Measurements from ENCODE around the gene TIGD1. TPM values are rescaled to one million over a fixed set of nuclear protein-coding genes. Genes with fewer than 3 reads are reported as not detected.

Gene TIGD1
- total and polyA plus RNA-seq, 2 of the 13 experiments (the other 11 are each of a cell fraction or from before 2014, with no cell fraction given) = 3.5 to 9.5 TPM

GRCh38 chr2:232523682-232524597, 26.4 kb downstream of the TIGD1 start (continued):
- TF ChIP-seq ZNF761 (CRISPR knock-in tag; conservative IDR thresholded peaks at IDR 0.05) = 0 out of 2 replicates have a peak, but pooled peaks have one; percentile 51
- TF ChIP-seq ZBTB46 (CRISPR knock-in tag; IDR thresholded peaks at IDR 0.05; ENCODE audit: borderline replicate concordance) = no peak
- no peak for TF ChIP-seq ZNF841 (CRISPR knock-in tag; IDR thresholded peaks at IDR 0.05; ENCODE audit: borderline replicate concordance)
- TF ChIP-seq ZNF552 (CRISPR knock-in tag; IDR thresholded peaks at IDR 0.05; ENCODE audit: borderline replicate concordance) = no peak
- 0 out of 2 replicates have a peak, but pooled peaks have one; percentile 39 for TF ChIP-seq PHF21A (CRISPR knock-in tag; IDR thresholded peaks at IDR 0.05)
- TF ChIP-seq ZBTB34 (CRISPR knock-in tag; IDR thresholded peaks at IDR 0.05) = no peak; the same call in 1 of the 2 replicates
- no peak for TF ChIP-seq ZBTB3 (CRISPR knock-in tag; IDR thresholded peaks at IDR 0.05; ENCODE audit: borderline replicate concordance, low read depth)
- TF ChIP-seq ZNF646 (CRISPR knock-in tag; IDR thresholded peaks at IDR 0.05) = no peak
- TF ChIP-seq RFX5 (IDR thresholded peaks at IDR 0.05; ENCODE audit: low read depth, low read length) = no peak
- peak; percentile 56; the same call in 1 of the 2 replicates for TF ChIP-seq ZNF468 (CRISPR knock-in tag; IDR thresholded peaks at IDR 0.05)
- no peak for TF ChIP-seq SKI (IDR thresholded peaks at IDR 0.05; ENCODE audit: partially characterized antibody)
- peak; percentile 39; the same call in 1 of the 2 replicates for TF ChIP-seq MTA1 (CRISPR knock-in tag; IDR thresholded peaks at IDR 0.05; ENCODE audit: borderline replicate concordance)
- peak; percentile 41; the same call in 1 of the 2 replicates for TF ChIP-seq SALL1 (CRISPR knock-in tag; IDR thresholded peaks at IDR 0.05)
- no peak for TF ChIP-seq NFE2L2 (IDR thresholded peaks at IDR 0.05; ENCODE audit: low read length)
- no peak for TF ChIP-seq NFE2L1 (CRISPR knock-in tag; IDR thresholded peaks at IDR 0.05; ENCODE audit: borderline replicate concordance)
- no peak for TF ChIP-seq TRAFD1 (CRISPR knock-in tag; IDR thresholded peaks at IDR 0.05; ENCODE audit: borderline replicate concordance)
